Esophagus squamous epithelium (tissue), 4 donors: Measurements from ENCODE around the gene REV1.

ENCODE experiments used
- POLR2A ChIP-seq, 4 donors: fragments of 450-650 bp; IDR thresholded peaks; one replicate each; pipeline ENCODE4 v1.6.1; 2017; ENCODE audit warnings: antibody characterized with exemption in 4 of 4, mild to moderate bottlenecking in 4 of 4, moderate library complexity in 3 of 4
- TF ChIP-seq, protein P1 (sequence below), 6 experiments: fragments of 450-650 bp in 4 of 6; fragments of 200-600 bp in 2 of 6; sonication (generic) in 2 of 6; IDR thresholded peaks; one replicate each; pipeline ENCODE4 v1.5.1; 2016 to 2019; ENCODE audit warnings: antibody characterized with exemption in 6 of 6, mild to moderate bottlenecking in 4 of 6, moderate library complexity in 4 of 6

GRCh38 chr2:99489761-99490622 lies at the start of gene REV1:
- TF ChIP-seq, protein P1, sequence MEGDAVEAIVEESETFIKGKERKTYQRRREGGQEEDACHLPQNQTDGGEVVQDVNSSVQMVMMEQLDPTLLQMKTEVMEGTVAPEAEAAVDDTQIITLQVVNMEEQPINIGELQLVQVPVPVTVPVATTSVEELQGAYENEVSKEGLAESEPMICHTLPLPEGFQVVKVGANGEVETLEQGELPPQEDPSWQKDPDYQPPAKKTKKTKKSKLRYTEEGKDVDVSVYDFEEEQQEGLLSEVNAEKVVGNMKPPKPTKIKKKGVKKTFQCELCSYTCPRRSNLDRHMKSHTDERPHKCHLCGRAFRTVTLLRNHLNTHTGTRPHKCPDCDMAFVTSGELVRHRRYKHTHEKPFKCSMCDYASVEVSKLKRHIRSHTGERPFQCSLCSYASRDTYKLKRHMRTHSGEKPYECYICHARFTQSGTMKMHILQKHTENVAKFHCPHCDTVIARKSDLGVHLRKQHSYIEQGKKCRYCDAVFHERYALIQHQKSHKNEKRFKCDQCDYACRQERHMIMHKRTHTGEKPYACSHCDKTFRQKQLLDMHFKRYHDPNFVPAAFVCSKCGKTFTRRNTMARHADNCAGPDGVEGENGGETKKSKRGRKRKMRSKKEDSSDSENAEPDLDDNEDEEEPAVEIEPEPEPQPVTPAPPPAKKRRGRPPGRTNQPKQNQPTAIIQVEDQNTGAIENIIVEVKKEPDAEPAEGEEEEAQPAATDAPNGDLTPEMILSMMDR (IDR thresholded peaks at IDR 0.05) = peak; percentile 74 to 97 (median 84)
- peak in 2 of 4 donors; percentile 67 to 85 for TF ChIP-seq POLR2A (IDR thresholded peaks at IDR 0.05)
